Vagina (tissue), 2 donors: Measurements from ENCODE around the gene GOLGA6C. TPM values are rescaled to one million over a fixed set of nuclear protein-coding genes. Genes with fewer than 3 reads are reported as not detected.
"Not testable (repeated sequence)": the region's sequence is repeated elsewhere in the genome, so short reads cannot be mapped to it uniquely, and the experiment has no call there.

Experiments used
- DNase-seq, 2 donors: peaks; one replicate each; pipeline ENCODE4 v3.0.0-alpha.2; 2017; ENCODE audit errors: extremely low spot score in 2 of 2
- H3K27ac ChIP-seq: fragments of 200-600 bp; sonication (generic); one replicate; pipeline ENCODE4 v1.5.1; 2019
- H3K27me3 ChIP-seq: fragments of 200-600 bp; sonication (generic); one replicate; pipeline ENCODE4 v1.5.1; 2019
- H3K36me3 ChIP-seq, 2 donors: fragments of 200-600 bp; sonication (generic); one replicate each; pipeline ENCODE4 v1.5.1; 2017 to 2019
- H3K4me1 ChIP-seq: fragments of 200-600 bp; sonication (generic); one replicate; pipeline ENCODE4 v1.5.1; 2019
- H3K4me3 ChIP-seq, 2 donors: fragments of 200-600 bp; sonication (generic); 1 replicate in 1 of 2; 2 replicates in 1 of 2; pipeline ENCODE4 v1.5.1; 2016 to 2019
- H3K9me3 ChIP-seq: fragments of 200-600 bp; sonication (generic); one replicate; pipeline ENCODE4 v1.5.1; 2019
- CTCF ChIP-seq, 3 experiments: fragments of 450-650 bp in 2 of 3; fragments of 200-600 bp in 1 of 3; sonication (generic) in 1 of 3; IDR thresholded peaks; one replicate each; pipeline ENCODE4 v1.5.1; 2017 to 2019; ENCODE audit warnings: antibody characterized with exemption in 3 of 3, mild to moderate bottlenecking in 2 of 3, moderate library complexity in 2 of 3
- POLR2A ChIP-seq, 2 donors: fragments of 450-650 bp; IDR thresholded peaks; one replicate each; pipeline ENCODE4 v1.6.1; 2017; ENCODE audit warnings: antibody characterized with exemption in 2 of 2, mild to moderate bottlenecking in 2 of 2, moderate library complexity in 2 of 2
- POLR2AphosphoS5 ChIP-seq, 2 donors: sonication (generic); formaldehyde crosslinking; IDR thresholded peaks; one replicate each; pipeline ENCODE4 v1.9.0; 2017; ENCODE audit warnings: antibody characterized with exemption in 2 of 2, mild to moderate bottlenecking in 2 of 2, low read depth in 1 of 2; ENCODE audit not compliant: insufficient read depth in 1 of 2
- intact Hi-C: fragments of 100-400 bp; cut with DNase I; formaldehyde crosslinking; loops from one replicate; pipeline ENCODE4 v1.15.1; 2023
- total RNA-seq: library from RNA; depleted of rRNA; stranded (reverse); fragments of >200 nt; gene quantifications from one replicate; pipeline ENCODE4 v1.2.3, GENCODE V29; 2016

Gene GOLGA6C
- total RNA-seq, 1 donor from 2014 or later: not detected

DNA sequence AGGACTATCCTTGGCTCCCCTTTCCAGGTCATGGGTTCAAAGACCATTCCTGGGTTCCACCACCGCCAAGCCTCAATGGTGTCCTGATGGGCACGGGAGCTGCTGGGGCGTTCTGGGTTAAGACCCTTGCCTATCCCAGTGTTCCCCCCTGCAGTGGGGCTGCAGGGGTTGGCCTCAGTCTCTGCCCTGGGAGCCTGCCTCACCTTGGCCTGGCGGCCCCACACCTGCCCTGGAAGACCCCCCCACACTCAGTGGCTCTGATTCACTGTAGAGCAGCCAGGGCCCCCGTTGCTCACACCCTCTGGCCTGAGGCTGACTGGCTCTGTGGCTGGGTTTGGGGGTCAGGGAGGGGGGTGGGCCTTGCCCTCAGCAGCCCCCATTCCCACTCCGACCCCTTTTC lies 34.4 kb upstream of the GOLGA6C start:
- no peaks in the 10 kb centered on the region for H3K27me3 ChIP-seq

DNA sequence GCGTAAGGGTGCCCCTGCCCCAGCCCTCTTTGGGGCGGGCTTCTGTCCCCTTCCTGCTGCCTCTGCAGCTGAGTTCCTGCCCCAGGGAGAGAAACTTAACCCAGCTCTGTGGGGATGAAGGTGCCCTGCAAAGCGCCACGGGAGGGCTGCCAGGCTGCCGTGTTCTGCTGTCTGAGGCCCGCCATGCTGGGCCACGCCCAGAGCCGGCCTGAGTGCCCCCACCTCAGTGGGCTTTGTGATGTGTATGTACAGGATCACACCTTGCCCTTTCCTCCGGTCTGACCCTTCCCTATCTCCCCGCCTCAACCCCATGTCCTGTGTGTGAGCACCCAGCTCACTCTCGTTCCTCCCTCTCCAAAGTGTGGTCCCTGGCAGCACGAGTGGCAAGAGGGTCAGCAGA lies 33.9 kb upstream of the GOLGA6C start:
- H3K4me3 ChIP-seq: no peak overlapping the region

More for the DNA sequence above, 34.4 kb upstream of the GOLGA6C start:
- Histone ChIP-seq H3K27ac (no peak overlapping the region), H3K36me3 (no peaks in the 10 kb centered on the region), H3K4me3 (no peak overlapping the region), H3K9me3 (no peaks in the 10 kb centered on the region), H3K4me1 (peaks cover 3% of the 10 kb centered on the region)
- no peak for TF ChIP-seq POLR2AphosphoS5 (IDR thresholded peaks at IDR 0.05; ENCODE audit: insufficient read depth in 1 of 2, low read depth in 1 of 2)
- TF ChIP-seq CTCF (IDR thresholded peaks at IDR 0.05): no peak
- TF ChIP-seq POLR2A (IDR thresholded peaks at IDR 0.05): no peak
- intact Hi-C loops: no loop called here
- DNase-seq: no peak

GRCh38 chr15:75225102-75225836 lies 32.9 kb upstream of the GOLGA6C start:
- H3K9me3 ChIP-seq, H3K4me1 ChIP-seq, H3K4me3 ChIP-seq, H3K27ac ChIP-seq, H3K36me3 ChIP-seq, H3K27me3 ChIP-seq, DNase-seq, intact Hi-C loops: not testable (repeated sequence)

More for the DNA sequence above, 33.9 kb upstream of the GOLGA6C start:
- no peak for TF ChIP-seq POLR2A (IDR thresholded peaks at IDR 0.05)
- no peak for TF ChIP-seq CTCF (IDR thresholded peaks at IDR 0.05)
- TF ChIP-seq POLR2AphosphoS5 (IDR thresholded peaks at IDR 0.05; ENCODE audit: insufficient read depth in 1 of 2, low read depth in 1 of 2): no peak
- no peak for DNase-seq
- Histone ChIP-seq H3K4me1 (no peaks in the 10 kb centered on the region), H3K9me3 (no peaks in the 10 kb centered on the region), H3K27me3 (no peaks in the 10 kb centered on the region), H3K36me3 (no peaks in the 10 kb centered on the region), H3K27ac (no peak overlapping the region)
- intact Hi-C loops: no loop called here

- H3K9me3 ChIP-seq: no peaks in the 10 kb centered on the region
- H3K27me3 ChIP-seq: no peaks in the 10 kb centered on the region
- H3K4me3 ChIP-seq: no peak overlapping the region
- intact Hi-C loops: no loop called here
- no peak overlapping the region for H3K27ac ChIP-seq
- H3K4me1 ChIP-seq: no peaks in the 10 kb centered on the region
- DNase-seq: no peak
- TF ChIP-seq POLR2A (IDR thresholded peaks at IDR 0.05) (no peak), POLR2AphosphoS5 (IDR thresholded peaks at IDR 0.05; ENCODE audit: insufficient read depth in 1 of 2, low read depth in 1 of 2) (no peak), CTCF (IDR thresholded peaks at IDR 0.05) (no peak)
- no peaks in the 10 kb centered on the region for H3K36me3 ChIP-seq
Measured at GRCh38 chr15:75225951-75226732, 32.0 kb upstream of the GOLGA6C start.

DNA sequence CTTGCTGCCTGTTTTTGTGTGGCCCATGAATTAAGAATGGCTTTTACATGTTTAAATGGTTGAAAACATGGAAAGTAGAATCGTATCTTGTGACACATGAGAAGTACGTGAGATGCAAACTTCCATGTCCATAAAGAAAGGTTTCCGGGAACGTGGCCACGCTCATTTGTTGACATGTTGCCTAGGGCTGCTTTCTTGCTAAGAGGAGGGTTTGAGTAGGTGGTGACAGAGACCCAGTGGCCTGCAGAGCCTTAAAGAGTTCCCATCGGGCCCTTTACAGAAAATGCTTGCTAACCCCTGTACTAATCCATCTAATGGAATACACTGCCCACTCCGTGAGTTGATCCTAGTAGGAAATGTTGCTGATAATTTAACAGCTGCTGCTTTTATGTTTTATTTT lies 31.0 kb upstream of the GOLGA6C start:
- intact Hi-C loops, H3K27me3 ChIP-seq, H3K27ac ChIP-seq, H3K4me1 ChIP-seq, H3K9me3 ChIP-seq, H3K36me3 ChIP-seq, H3K4me3 ChIP-seq, DNase-seq: not testable (repeated sequence)
